ENCODE data around the gene CLK3. TPM values are rescaled to one million over a fixed set of nuclear protein-coding genes. Genes with fewer than 3 reads are reported as not detected.
A peak's percentile ranks its signal among the peaks of the same experiment; 100 is the strongest.

The CLK3 gene
- total RNA-seq, 8 experiments from 2014 or later, result 61.4 to 116 (median 77.9) TPM

DNA sequence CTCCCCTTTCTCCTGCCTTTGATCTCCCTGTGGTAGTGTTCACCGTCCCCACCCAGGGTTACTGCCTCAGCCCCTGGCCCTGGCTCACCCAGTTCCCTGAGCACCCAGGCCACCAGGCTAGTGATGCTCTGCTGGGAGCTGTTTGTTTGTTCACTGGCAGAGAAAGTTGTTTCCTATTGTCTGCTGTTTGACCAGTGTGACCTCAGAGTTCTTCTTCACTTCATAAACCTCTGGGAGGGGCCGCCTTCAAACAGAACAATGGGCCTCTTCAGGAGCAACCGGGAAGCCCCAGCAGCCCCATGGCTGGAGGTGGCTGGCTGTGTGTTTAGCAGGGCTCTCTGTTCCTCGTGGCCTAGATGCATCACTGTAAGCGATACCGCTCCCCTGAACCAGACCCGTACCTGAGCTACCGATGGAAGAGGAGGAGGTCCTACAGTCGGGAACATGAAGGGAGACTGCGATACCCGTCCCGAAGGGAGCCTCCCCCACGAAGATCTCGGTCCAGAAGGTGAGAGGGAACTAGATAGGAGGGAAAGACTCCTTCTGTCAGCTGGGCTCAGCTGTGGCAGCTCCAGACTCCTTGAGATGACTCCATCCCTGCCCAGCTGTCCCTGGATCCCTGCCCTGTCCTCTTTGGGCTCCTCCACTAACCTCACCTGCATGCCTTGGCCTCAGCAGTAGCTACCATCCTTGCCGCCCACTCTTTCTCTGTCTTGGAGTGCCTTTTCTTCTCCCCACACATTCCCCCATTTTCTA is 3.4 kb downstream of the CLK3 start:
- H3K4me3 ChIP-seq, result no peak overlapping the region
- in situ Hi-C loops (cut with MboI; ENCODE audit: low pct_unique_long_range_greater_than_20kb in 2 of 9, low sequenced_read_pairs in 9 of 9, unreplicated experiment in 9 of 9), result no loop called here
- no peak overlapping the region for H3K27ac ChIP-seq
- no peak for ATAC-seq (replicated peaks in 6 of 8)
- WGBS, 10 experiments, result 30 to 100% (median 89%) methylated on average over 2 to 12 of the region's 15 CpGs; no CpG with 5 or more reads in 4 of the 10 experiments
- peaks cover 7 to 10% of the 10 kb centered on the region in 2 donors for H3K4me1 ChIP-seq (replicated peaks in 1 of 2)

DNA sequence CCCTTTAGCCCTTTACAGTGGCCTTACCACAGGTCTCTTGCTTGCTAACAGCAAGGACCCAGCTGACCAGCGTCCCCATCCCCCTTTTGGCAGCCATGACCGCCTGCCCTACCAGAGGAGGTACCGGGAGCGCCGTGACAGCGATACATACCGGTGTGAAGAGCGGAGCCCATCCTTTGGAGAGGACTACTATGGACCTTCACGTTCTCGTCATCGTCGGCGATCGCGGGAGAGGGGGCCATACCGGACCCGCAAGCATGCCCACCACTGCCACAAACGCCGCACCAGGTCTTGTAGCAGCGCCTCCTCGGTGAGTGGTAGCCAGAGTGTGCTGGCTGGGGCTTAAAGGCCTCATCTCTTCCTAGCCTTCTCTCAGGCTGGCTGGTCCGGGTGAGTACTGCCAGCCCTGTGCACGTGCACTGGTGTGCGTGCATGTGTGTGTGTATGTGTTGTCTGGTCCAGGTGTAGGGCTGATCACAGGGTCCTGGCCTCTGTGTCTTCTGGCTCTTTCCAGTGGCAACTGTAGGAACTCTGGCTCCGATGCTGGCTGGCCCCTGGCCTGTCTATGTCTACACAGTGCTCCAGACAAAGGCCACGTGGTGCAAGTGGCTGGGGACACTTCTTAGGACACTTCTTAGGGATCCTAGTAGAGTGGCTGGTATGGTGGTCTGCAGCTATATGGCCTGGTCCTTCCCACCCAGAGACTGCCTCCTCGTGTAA is 4.4 kb downstream of the CLK3 start:
- Histone ChIP-seq H3K27ac (no peak overlapping the region), H3K4me3 (no peak overlapping the region), H3K4me1 (replicated peaks in 1 of 2) (peaks cover 7 to 10% of the 10 kb centered on the region in 2 donors)
- 80 to 100% (median 96%) methylated on average over 1 to 9 of the region's 27 CpGs; no CpG with 5 or more reads in 3 of the 10 experiments for WGBS, 10 experiments
- ATAC-seq (replicated peaks in 6 of 8), result no peak
- in situ Hi-C loops (cut with MboI; ENCODE audit: low pct_unique_long_range_greater_than_20kb in 2 of 9, low sequenced_read_pairs in 9 of 9, unreplicated experiment in 9 of 9), result no loop called here

DNA sequence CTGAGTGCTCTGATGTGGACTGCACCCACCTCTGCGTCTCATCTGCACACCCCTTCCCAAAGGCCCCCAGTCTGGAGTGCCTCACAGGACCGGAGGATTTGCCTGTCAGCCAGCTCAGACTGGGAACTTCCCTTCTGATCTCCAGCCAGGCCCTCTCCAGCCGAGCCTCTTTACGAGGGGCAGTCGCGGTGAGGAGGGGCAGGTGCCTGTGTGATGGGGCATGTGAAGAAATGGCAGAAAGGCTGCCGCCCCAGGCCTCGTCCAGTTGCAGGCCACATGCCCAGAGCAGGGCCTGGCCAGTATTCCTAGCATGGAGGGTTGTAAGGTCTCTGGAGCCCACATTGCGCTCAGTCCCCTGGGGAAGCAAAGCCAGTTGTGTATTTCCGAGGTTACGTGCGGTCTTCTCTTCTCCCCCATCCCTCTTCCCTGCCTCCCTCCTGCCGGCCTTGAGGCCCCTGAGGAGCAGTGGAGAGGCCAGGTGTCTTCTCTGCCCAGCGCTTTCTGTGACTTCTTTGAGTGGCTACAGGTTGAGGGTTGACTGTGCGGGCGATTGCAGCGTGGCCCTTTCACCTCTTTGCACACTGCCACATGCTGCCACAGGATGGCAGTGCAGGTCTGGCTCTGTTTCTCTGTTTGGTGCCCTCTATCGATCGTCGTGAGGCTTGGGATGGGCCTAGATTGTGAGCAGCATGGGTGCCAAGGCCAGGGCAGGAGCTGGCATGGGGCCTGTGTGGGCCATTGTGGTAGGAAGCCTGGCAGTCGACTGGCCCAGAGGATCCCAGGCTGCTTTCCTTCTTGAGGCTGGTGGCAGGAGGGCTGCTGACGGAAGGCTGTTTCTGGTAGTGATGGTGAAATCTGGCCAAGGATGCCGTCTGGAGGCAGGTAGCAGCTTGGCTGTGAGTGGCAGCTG is 5.3 kb downstream of the CLK3 start:
- Histone ChIP-seq H3K4me3 (no peak overlapping the region), H3K4me1 (replicated peaks in 1 of 2) (peaks cover 7 to 10% of the 10 kb centered on the region in 2 donors), H3K27ac (no peak overlapping the region)
- ATAC-seq (replicated peaks in 6 of 8), result peak; percentile 16 to 86 (median 48)
- WGBS, 10 experiments, result 33 to 79% (median 40%) methylated on average over 1 to 15 of the region's 23 CpGs; no CpG with 5 or more reads in 5 of the 10 experiments
- in situ Hi-C loops (cut with MboI; ENCODE audit: low pct_unique_long_range_greater_than_20kb in 2 of 9, low sequenced_read_pairs in 9 of 9, unreplicated experiment in 9 of 9), result no loop called here

DNA sequence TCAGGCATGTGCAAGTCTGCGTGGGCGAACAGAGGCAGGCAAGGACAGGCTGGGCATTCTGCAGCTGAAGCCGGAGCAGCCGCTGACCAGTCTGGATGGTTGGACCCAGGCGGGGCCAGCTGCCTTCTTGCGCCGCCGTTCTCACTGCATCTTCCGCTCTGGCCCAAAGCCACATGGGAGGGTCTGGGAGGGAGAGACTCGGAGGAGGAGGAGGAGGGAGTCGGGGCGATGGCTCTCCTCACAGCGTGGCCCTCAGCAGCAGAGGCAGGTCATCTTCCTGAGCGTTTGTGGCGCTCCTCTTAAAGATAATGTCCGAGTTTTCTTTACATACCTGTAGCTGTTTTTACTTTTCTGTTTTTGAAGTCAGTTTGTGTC is 5.9 kb downstream of the CLK3 start:
- Histone ChIP-seq H3K4me1 (replicated peaks in 1 of 2) (peaks cover 7 to 10% of the 10 kb centered on the region in 2 donors), H3K27ac (no peak overlapping the region), H3K4me3 (no peak overlapping the region)
- no peak for ATAC-seq (replicated peaks in 6 of 8)
- in situ Hi-C loops (cut with MboI; ENCODE audit: low pct_unique_long_range_greater_than_20kb in 2 of 9, low sequenced_read_pairs in 9 of 9, unreplicated experiment in 9 of 9), result no loop called here
- WGBS, 10 experiments, result 80 to 100% (median 96%) methylated on average over 1 to 2 of the region's 16 CpGs; no CpG with 5 or more reads in 4 of the 10 experiments

DNA sequence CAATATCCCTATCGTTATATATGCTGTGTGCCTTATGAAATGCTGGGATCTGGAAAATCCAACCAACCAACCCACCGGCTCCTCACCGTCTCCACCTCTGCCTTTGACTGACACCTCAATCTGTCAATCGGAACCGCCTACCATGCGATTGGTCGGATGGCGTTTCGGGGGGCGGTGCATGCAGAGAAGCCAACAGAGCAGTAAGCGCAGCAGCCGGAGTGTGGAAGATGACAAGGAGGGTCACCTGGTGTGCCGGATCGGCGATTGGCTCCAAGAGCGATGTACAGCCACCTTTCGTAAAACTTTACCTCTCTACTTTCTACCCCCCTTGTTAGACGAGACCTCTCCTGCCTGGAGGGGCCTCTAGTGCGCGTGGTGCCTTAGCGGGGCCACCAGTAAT is 6.3 kb downstream of the CLK3 start:
- ATAC-seq (replicated peaks in 6 of 8), result no peak
- Histone ChIP-seq H3K4me1 (replicated peaks in 1 of 2) (peaks cover 3 to 7% of the 10 kb centered on the region in 2 donors), H3K27ac (no peak overlapping the region), H3K4me3 (no peak overlapping the region)
- in situ Hi-C loops (cut with MboI; ENCODE audit: low pct_unique_long_range_greater_than_20kb in 2 of 9, low sequenced_read_pairs in 9 of 9, unreplicated experiment in 9 of 9), result no loop called here
- WGBS, 10 experiments, result 85 to 100% (median 95%) methylated on average over 2 to 17 of the region's 21 CpGs; no CpG with 5 or more reads in 2 of the 10 experiments

DNA sequence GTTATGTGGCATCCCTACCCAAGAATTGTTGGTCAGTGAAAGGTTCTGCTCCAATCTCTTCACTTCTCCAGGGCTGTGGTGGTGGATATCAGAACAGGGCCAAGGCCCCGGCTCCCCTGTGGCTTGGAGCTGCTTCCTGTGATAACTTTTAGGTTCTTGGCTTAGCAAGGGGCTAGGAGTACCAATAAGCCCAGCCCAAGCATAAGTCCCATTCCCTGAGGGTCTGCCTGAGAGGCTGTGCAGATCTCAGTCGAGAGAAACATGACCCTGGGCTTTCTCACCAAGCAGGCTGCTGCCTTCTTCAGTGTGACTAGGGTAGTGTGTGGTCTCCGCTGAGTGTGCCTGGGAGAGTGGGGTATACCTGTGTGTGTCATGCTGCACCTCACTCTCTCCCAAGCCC is 7.1 kb downstream of the CLK3 start:
- Histone ChIP-seq H3K4me1 (replicated peaks in 1 of 2) (no peaks in the 10 kb centered on the region), H3K4me3 (no peak overlapping the region), H3K27ac (no peak overlapping the region)
- 100% methylated on average over 1 to 2 of the region's 3 CpGs; no CpG with 5 or more reads in 6 of the 10 experiments for WGBS, 10 experiments
- no peak for ATAC-seq (replicated peaks in 6 of 8)
- in situ Hi-C loops (cut with MboI; ENCODE audit: low pct_unique_long_range_greater_than_20kb in 2 of 9, low sequenced_read_pairs in 9 of 9, unreplicated experiment in 9 of 9), result no loop called here

DNA sequence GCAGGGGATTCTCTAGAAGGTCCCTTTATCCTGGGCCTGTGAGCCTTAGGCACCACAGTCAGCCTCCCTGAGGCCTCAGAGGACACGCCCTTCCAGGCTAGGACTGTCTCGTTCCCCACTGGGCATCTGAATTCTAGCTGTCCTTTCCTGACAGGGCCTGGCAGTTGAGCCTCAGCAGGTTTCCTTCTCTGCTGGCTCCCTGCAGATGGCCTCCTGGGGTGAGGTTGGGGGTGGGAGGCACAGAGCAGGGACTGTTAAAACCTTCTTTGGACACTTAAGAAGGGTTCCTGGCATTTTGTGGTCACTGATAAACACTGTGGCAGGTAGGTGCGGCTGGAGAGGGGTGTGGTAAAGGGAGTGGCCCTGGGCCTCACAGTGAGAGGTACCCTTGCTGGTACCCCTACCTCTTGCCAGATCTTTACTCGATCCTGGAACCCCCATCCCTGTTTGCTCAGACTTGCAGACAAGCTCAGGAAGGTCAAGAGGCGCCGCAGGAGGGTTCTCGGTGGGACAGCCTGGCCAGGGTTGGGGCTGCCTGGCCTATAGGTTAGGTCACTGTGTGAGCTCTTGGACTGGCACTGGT is 8.5 kb downstream of the CLK3 start:
- ATAC-seq (replicated peaks in 6 of 8), result peak in 2 of 8 experiments; percentile 7 to 18
- in situ Hi-C loops (cut with MboI; ENCODE audit: low pct_unique_long_range_greater_than_20kb in 2 of 9, low sequenced_read_pairs in 9 of 9, unreplicated experiment in 9 of 9), result no loop called here
- Histone ChIP-seq H3K4me1 (replicated peaks in 1 of 2) (no peaks in the 10 kb centered on the region), H3K4me3 (no peak overlapping the region), H3K27ac (no peak overlapping the region)
- 93 to 100% (median 100%) methylated on average over 2 to 3 of the region's 7 CpGs; no CpG with 5 or more reads in 7 of the 10 experiments for WGBS, 10 experiments

DNA sequence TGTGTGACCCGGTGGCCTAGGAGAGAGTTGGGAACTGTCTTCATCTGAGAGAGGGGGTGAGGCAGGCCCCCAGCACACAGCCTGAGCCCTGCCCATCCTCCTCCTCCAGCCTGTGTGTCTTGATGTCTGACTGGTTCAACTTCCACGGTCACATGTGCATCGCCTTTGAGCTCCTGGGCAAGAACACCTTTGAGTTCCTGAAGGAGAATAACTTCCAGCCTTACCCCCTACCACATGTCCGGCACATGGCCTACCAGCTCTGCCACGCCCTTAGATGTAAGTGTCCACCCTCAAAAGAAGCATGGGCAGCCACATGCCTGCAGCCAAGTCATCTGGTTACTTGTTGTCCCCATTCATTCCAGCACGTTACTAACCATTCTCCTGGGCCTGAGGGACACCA is 10.1 kb downstream of the CLK3 start:
- ATAC-seq (replicated peaks in 6 of 8), result peak in 1 of 8 experiments; percentile 12
- Histone ChIP-seq H3K4me1 (replicated peaks in 1 of 2) (no peaks in the 10 kb centered on the region), H3K4me3 (no peak overlapping the region), H3K27ac (no peak overlapping the region)
- in situ Hi-C loops (cut with MboI; ENCODE audit: low pct_unique_long_range_greater_than_20kb in 2 of 9, low sequenced_read_pairs in 9 of 9, unreplicated experiment in 9 of 9), result loop anchor here in 5 of 9 experiments (25.0 kb wide), 3 partner anchors 137 to 337 kb away; partner anchors contain the start of genes COX5A (in 2 of the 5) and RPP25 (in 1 of the 5)
- WGBS, 10 experiments, result 20 to 93% (median 90%) methylated on average over 1 to 4 of the region's 6 CpGs; no CpG with 5 or more reads in 6 of the 10 experiments

DNA sequence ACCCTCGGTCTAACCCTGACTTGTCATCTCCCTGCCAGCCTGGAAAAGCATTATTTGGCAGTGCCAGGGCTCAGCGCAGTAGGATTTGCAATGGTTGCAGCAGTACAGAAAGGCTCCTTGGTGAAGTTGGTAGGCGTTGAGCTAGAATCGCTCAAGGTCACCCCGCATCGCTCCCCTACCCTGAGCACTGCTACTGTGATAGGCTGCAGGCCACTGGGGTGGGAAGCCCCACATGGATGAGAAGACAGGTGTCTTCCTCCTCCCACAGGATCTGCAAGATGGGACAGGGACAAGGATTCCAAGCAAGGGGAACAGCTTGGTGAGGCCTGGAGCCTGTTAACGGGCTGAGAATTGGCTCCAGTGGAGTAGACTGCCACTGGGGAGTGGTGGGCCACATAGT is 10.7 kb downstream of the CLK3 start:
- no peak overlapping the region for H3K27ac ChIP-seq
- H3K4me3 ChIP-seq, result no peak overlapping the region
- 40 to 100% methylated on average over 1 of the region's 7 CpGs; no CpG with 5 or more reads in 8 of the 10 experiments for WGBS, 10 experiments
- in situ Hi-C loops (cut with MboI; ENCODE audit: low pct_unique_long_range_greater_than_20kb in 2 of 9, low sequenced_read_pairs in 9 of 9, unreplicated experiment in 9 of 9), result loop anchor here in 5 of 9 experiments (25.0 kb wide), 3 partner anchors 136 to 336 kb away; partner anchors contain the start of genes COX5A (in 2 of the 5) and RPP25 (in 1 of the 5)
- no peak for ATAC-seq (replicated peaks in 6 of 8)
- H3K4me1 ChIP-seq (replicated peaks in 1 of 2), result peaks cover 0 to under 1% of the 10 kb centered on the region in 2 donors

DNA sequence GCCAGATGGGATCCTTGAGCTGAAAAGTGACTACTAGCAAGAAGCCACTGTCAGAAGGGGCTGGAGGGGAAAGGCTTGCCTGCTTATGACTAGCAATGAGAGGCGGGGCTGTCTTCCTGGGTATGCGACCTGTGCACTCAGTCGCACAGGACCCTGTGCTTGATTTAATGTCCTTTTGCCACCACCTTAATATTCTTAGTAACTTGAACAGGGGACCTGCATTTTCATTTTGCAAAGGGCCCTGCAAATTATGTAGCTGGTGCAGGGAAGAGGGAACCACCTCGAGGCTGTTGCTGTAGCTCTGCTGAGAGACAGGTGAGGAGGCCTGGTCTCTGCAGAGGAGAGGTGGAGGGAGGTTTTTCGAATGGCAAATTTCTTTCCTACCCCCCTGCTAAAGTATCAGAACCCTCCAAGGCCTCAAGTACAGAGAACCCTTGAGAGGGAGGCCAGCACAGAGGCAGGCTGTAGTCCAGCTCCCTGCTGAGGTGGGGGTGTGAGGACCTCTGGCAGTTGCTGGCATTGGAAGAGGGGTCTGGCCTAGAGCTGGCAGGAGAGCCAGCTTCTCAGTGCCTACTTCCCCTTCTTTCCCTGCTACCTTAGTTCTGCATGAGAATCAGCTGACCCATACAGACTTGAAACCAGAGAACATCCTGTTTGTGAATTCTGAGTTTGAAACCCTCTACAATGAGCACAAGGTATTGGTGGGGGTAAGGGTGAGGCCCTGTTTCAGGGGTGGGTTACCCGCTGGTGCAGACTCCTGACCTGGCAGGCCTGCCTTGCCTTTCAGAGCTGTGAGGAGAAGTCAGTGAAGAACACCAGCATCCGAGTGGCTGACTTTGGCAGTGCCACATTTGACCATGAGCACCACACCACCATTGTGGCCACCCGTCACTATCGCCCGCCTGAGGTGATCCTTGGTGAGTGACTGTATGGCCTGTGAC is 11.4 kb downstream of the CLK3 start:
- no peak overlapping the region for H3K27ac ChIP-seq

DNA sequence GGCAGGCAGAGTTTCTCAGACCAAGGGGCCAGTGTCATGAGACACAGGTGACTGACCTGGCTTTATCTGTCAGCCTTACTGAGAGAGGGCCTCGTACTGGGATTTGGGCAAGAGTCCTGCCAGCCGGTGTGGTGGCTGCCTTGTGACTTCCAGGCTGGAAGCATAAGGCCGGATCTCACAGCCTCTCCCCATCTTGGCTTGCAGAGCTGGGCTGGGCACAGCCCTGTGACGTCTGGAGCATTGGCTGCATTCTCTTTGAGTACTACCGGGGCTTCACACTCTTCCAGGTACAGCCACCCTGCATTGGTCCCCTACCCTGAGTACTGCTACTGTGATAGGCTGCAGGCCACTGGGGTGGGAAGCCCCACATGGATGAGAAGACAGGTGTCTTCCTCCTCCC is 12.1 kb downstream of the CLK3 start:
- in situ Hi-C loops (cut with MboI; ENCODE audit: low pct_unique_long_range_greater_than_20kb in 2 of 9, low sequenced_read_pairs in 9 of 9, unreplicated experiment in 9 of 9), result loop anchor here in 5 of 9 experiments (25.0 kb wide), 3 partner anchors 135 to 335 kb away; partner anchors contain the start of genes COX5A (in 2 of the 5) and RPP25 (in 1 of the 5)

More for the DNA sequence above, 11.4 kb downstream of the CLK3 start:
- no peak for ATAC-seq (replicated peaks in 6 of 8)
- in situ Hi-C loops (cut with MboI; ENCODE audit: low pct_unique_long_range_greater_than_20kb in 2 of 9, low sequenced_read_pairs in 9 of 9, unreplicated experiment in 9 of 9), result loop anchor here in 5 of 9 experiments (25.0 kb wide), 3 partner anchors 135 to 335 kb away; partner anchors contain the start of genes COX5A (in 2 of the 5) and RPP25 (in 1 of the 5)
- H3K4me1 ChIP-seq (replicated peaks in 1 of 2), result peaks cover 0 to 6% of the 10 kb centered on the region in 2 donors
- no peak overlapping the region for H3K4me3 ChIP-seq
- 80 to 100% (median 95%) methylated on average over 1 to 5 of the region's 10 CpGs; no CpG with 5 or more reads in 5 of the 10 experiments for WGBS, 10 experiments

More for the DNA sequence above, 12.1 kb downstream of the CLK3 start:
- 0 to 100% (median 80%) methylated on average over 1 of the region's 5 CpGs; no CpG with 5 or more reads in 7 of the 10 experiments for WGBS, 10 experiments
- Histone ChIP-seq H3K4me1 (replicated peaks in 1 of 2) (peaks cover 0 to 6% of the 10 kb centered on the region in 2 donors), H3K27ac (no peak overlapping the region), H3K4me3 (no peak overlapping the region)
- no peak for ATAC-seq (replicated peaks in 6 of 8)
